Fibroblast of lung (primary cell): ENCODE data around the gene TRMU.
"Not testable (repeated sequence)": the region's sequence is repeated elsewhere in the genome, so short reads cannot be mapped to it uniquely, and the experiment has no call there.

Experiments
- CTCF ChIP-seq, 2 donors: IDR thresholded peaks in 1 of 2; conservative IDR thresholded peaks in 1 of 2; 1 replicate in 1 of 2; 2 replicates in 1 of 2; pipeline ENCODE4 v1.5.1; 2011 to 2012; ENCODE audit warnings: low read length in 2 of 2, control low read depth in 1 of 2, inconsistent platforms in 1 of 2, low read depth in 1 of 2, mild to moderate bottlenecking in 1 of 2
- EZH2 ChIP-seq: IDR thresholded peaks from 2 replicates; pipeline ENCODE4 v1.5.1; 2012; ENCODE audit warnings: low read length, control low read depth, mild to moderate bottlenecking; ENCODE audit errors: missing control alignments

DNA sequence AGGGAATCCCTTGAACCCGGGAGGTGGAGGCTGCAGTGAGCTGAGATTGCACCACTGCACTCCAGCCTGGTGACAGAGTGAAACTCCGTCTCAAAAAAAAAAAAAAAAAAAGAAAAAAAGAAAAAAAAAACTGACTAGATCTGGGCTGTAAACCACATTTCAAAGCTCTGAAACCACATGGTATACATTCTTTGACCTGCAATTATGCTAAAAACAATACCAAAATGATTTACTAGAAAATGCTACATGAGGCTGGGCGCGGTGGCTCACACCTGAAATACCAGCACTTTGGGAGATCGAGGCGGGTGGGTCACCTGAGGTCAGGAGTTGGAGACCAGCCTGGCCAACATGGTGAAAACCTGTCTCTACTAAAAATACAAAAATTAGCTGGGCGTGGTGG lies 68.4 kb downstream of the TRMU start:
- TF ChIP-seq CTCF (conservative IDR thresholded peaks at IDR 0.05 in 1 of 2, IDR thresholded peaks at IDR 0.05 in 1 of 2; ENCODE audit: low read depth in 1 of 2, low read length in 2 of 2); EZH2: not testable (repeated sequence)
